Astrocyte (in vitro differentiated cells and primary cell): ENCODE data around the gene AHDC1. TPM values are rescaled to one million over a fixed set of nuclear protein-coding genes. Genes with fewer than 3 reads are reported as not detected.
A peak's percentile ranks its signal among the peaks of the same experiment; 100 is the strongest.

Source experiments
- DNase-seq: peaks from one replicate; pipeline ENCODE4 v3.0.0-alpha.2; 2010; ENCODE audit warnings: low read depth
- FAIRE-seq: peaks from 2 replicates; lab custom pipeline; 2011; peaks lifted over from hg19 to GRCh38; lab: Jason Lieb, UNC
- H2AFZ ChIP-seq: 2 replicates; pipeline ENCODE4 v1.6.0; 2012; ENCODE audit warnings: low read depth, low read length, inconsistent platforms
- H3K27ac ChIP-seq: 2 replicates; pipeline ENCODE4 v1.5.1; 2011; ENCODE audit warnings: low read depth, low read length, inconsistent platforms
- H3K27me3 ChIP-seq: 2 replicates; pipeline ENCODE4 v1.6.0; 2011; ENCODE audit warnings: low read length, inconsistent platforms; ENCODE audit not compliant: insufficient read depth
- H3K36me3 ChIP-seq: 2 replicates; pipeline ENCODE4 v1.5.1; 2011; ENCODE audit warnings: low read length, inconsistent platforms; ENCODE audit not compliant: insufficient read depth
- H3K4me1 ChIP-seq: 2 replicates; pipeline ENCODE4 v1.5.1; 2011; ENCODE audit warnings: low read length, inconsistent platforms; ENCODE audit not compliant: insufficient read depth
- H3K4me2 ChIP-seq: 2 replicates; pipeline ENCODE4 v1.6.0; 2012; ENCODE audit warnings: low read length, inconsistent platforms
- H3K4me3 ChIP-seq: 2 replicates; pipeline ENCODE4 v1.5.1; 2011; ENCODE audit warnings: low read depth, mild to moderate bottlenecking, low read length, inconsistent platforms; ENCODE audit not compliant: insufficient read depth
- H3K79me2 ChIP-seq: 2 replicates; pipeline ENCODE4 v1.6.0; 2012; ENCODE audit warnings: mild to moderate bottlenecking, low read length, inconsistent platforms; ENCODE audit not compliant: insufficient read depth
- H3K9ac ChIP-seq: 2 replicates; pipeline ENCODE4 v1.6.0; 2012; ENCODE audit warnings: mild to moderate bottlenecking, low read length, inconsistent platforms
- H3K9me3 ChIP-seq: 2 replicates; pipeline ENCODE4 v1.5.1; 2012; ENCODE audit warnings: low read depth, mild to moderate bottlenecking, low read length, inconsistent platforms; ENCODE audit not compliant: insufficient read depth
- H4K20me1 ChIP-seq: 2 replicates; pipeline ENCODE4 v1.6.0; 2012; ENCODE audit warnings: low read length, inconsistent platforms; ENCODE audit not compliant: insufficient read depth
- H3K27ac Mint-ChIP-seq: one replicate; pipeline ENCODE4 v1.8.0; 2021; ENCODE audit warnings: mild to moderate bottlenecking, mixed read lengths; ENCODE audit not compliant: unreplicated experiment
- H3K27me3 Mint-ChIP-seq: one replicate; pipeline ENCODE4 v1.8.0; 2021; ENCODE audit warnings: low read depth, mixed read lengths; ENCODE audit not compliant: unreplicated experiment
- H3K36me3 Mint-ChIP-seq: one replicate; pipeline ENCODE4 v1.8.0; 2021; ENCODE audit warnings: low read depth, mixed read lengths; ENCODE audit not compliant: unreplicated experiment
- H3K4me1 Mint-ChIP-seq: one replicate; pipeline ENCODE4 v1.8.0; 2021; ENCODE audit warnings: low read depth, mixed read lengths; ENCODE audit not compliant: unreplicated experiment
- H3K4me3 Mint-ChIP-seq: one replicate; pipeline ENCODE4 v1.8.0; 2021; ENCODE audit warnings: mild to moderate bottlenecking, moderate library complexity, mixed read lengths; ENCODE audit not compliant: unreplicated experiment
- H3K9me3 Mint-ChIP-seq: one replicate; pipeline ENCODE4 v1.8.0; 2021; ENCODE audit warnings: mild to moderate bottlenecking, mixed read lengths; ENCODE audit not compliant: unreplicated experiment
- CTCF ChIP-seq: IDR thresholded peaks from 2 replicates; pipeline ENCODE4 v1.5.1; 2011; ENCODE audit warnings: low read depth, mild to moderate bottlenecking, inconsistent platforms, low read length, moderate library complexity; ENCODE audit not compliant: insufficient read depth
- EZH2 ChIP-seq: IDR thresholded peaks from 2 replicates; pipeline ENCODE4 v1.6.1; 2012; ENCODE audit warnings: mild to moderate bottlenecking, low read length, inconsistent platforms; ENCODE audit not compliant: insufficient read depth
- total RNA-seq: library from RNA; stranded (reverse); gene quantifications from 2 replicates; pipeline ENCODE4 v1.2.1, GENCODE V29; 2021

Gene AHDC1
- total RNA-seq, 1 donor from 2014 or later, result 75.7 TPM

GRCh38 chr1:27581823-27582243 lies 22.1 kb downstream of the AHDC1 start:
- Histone ChIP-seq H3K36me3 (no peaks in the 10 kb centered on the region), H3K27ac (no peak overlapping the region), H2AFZ (no peak overlapping the region), H3K4me1 (peaks cover under 1% of the 10 kb centered on the region), H3K4me3 (no peak overlapping the region), H4K20me1 (peaks cover 88% of the 10 kb centered on the region), H3K9ac (no peak overlapping the region), H3K27me3 (no peaks in the 10 kb centered on the region), H3K79me2 (peaks cover 82% of the 10 kb centered on the region), H3K9me3 (no peaks in the 10 kb centered on the region), H3K4me2 (no peak overlapping the region)
- TF ChIP-seq EZH2 (no peak), CTCF (no peak)
- FAIRE-seq (no peak), DNase-seq (no peak)
- Mint-ChIP-seq H3K27ac (peak overlapping the region; percentile 62), H3K4me3 (peak overlapping the region; percentile 43), H3K36me3 (peaks cover 22% of the 10 kb centered on the region), H3K4me1 (peaks cover 46% of the 10 kb centered on the region), H3K9me3 (no peaks in the 10 kb centered on the region), H3K27me3 (no peaks in the 10 kb centered on the region)

- no peak for TF ChIP-seq EZH2
- no peak for TF ChIP-seq CTCF
- no peak overlapping the region for H3K4me2 ChIP-seq
- no peak overlapping the region for H3K4me3 ChIP-seq
- DNase-seq (no peak), FAIRE-seq (no peak)
- H3K27ac ChIP-seq, result no peak overlapping the region
- Mint-ChIP-seq H3K36me3 (peaks cover 7% of the 10 kb centered on the region), H3K9me3 (no peaks in the 10 kb centered on the region), H3K27ac (peak overlapping the region; percentile 47), H3K4me1 (peaks cover 56% of the 10 kb centered on the region), H3K4me3 (no peak overlapping the region), H3K27me3 (no peaks in the 10 kb centered on the region)
- no peaks in the 10 kb centered on the region for H3K9me3 ChIP-seq
- peaks cover 71% of the 10 kb centered on the region for H3K79me2 ChIP-seq
- H3K9ac ChIP-seq, result no peak overlapping the region
- H3K27me3 ChIP-seq, result no peaks in the 10 kb centered on the region
- H3K4me1 ChIP-seq, result peaks cover 33% of the 10 kb centered on the region
- H2AFZ ChIP-seq, result no peak overlapping the region
- peaks cover 78% of the 10 kb centered on the region for H4K20me1 ChIP-seq
- H3K36me3 ChIP-seq, result no peaks in the 10 kb centered on the region
These were observed 26.3 kb downstream of the AHDC1 start for GRCh38 chr1:27577504-27578188.

- Histone ChIP-seq H3K27ac (no peak overlapping the region), H3K4me1 (peaks cover 42% of the 10 kb centered on the region), H2AFZ (no peak overlapping the region), H3K9ac (no peak overlapping the region), H3K27me3 (no peaks in the 10 kb centered on the region), H3K9me3 (no peaks in the 10 kb centered on the region), H3K79me2 (peaks cover 71% of the 10 kb centered on the region), H3K36me3 (no peaks in the 10 kb centered on the region), H3K4me3 (no peak overlapping the region), H3K4me2 (no peak overlapping the region), H4K20me1 (peaks cover 78% of the 10 kb centered on the region)
- DNase-seq, result no peak
- FAIRE-seq, result no peak
- H3K4me1 Mint-ChIP-seq, result peaks cover 56% of the 10 kb centered on the region
- H3K27me3 Mint-ChIP-seq, result no peaks in the 10 kb centered on the region
- peak overlapping the region; percentile 36 for H3K4me3 Mint-ChIP-seq
- TF ChIP-seq EZH2, result no peak
- TF ChIP-seq CTCF, result no peak
- peaks cover 4% of the 10 kb centered on the region for H3K36me3 Mint-ChIP-seq
- H3K27ac Mint-ChIP-seq, result peak overlapping the region; percentile 34
- no peaks in the 10 kb centered on the region for H3K9me3 Mint-ChIP-seq
These were observed 27.1 kb downstream of the AHDC1 start for GRCh38 chr1:27576806-27577227.
